Mucosa of gallbladder (tissue), 1 donor: ENCODE measurements around the gene CSF3. TPM values are rescaled to one million over a fixed set of nuclear protein-coding genes. Genes with fewer than 3 reads are reported as not detected.

Source experiments
- DNase-seq: peaks from one replicate; pipeline ENCODE4 v3.0.0-alpha.2; 2020; ENCODE audit warnings: low spot score
- total RNA-seq: library from RNA; stranded (reverse); gene quantifications from one replicate; pipeline ENCODE4 v1.2.1, GENCODE V29; 2021
- donor health status: DM: no; HTN: no; CAD: no.

The CSF3 gene
- total RNA-seq, 1 donor from 2014 or later, result not detected

- peak; percentile 36 for DNase-seq
Observed at GRCh38 chr17:40023590-40024292, 8.5 kb downstream of the CSF3 start.

GRCh38 chr17:40024901-40025300, 9.7 kb downstream of the CSF3 start:
- DNase-seq, result no peak

GRCh38 chr17:40025559-40025958, 10.3 kb downstream of the CSF3 start:
- no peak for DNase-seq

- DNase-seq, result no peak
Observed at GRCh38 chr17:40025991-40026815, 11.0 kb downstream of the CSF3 start.

- DNase-seq, result peak; percentile 83
Observed at GRCh38 chr17:40026816-40027613, 11.8 kb downstream of the CSF3 start.

- DNase-seq, result no peak
Observed at GRCh38 chr17:40027614-40028012, 12.4 kb downstream of the CSF3 start.

GRCh38 chr17:40028595-40028994, 13.4 kb downstream of the CSF3 start:
- no peak for DNase-seq

GRCh38 chr17:40031706-40032105, 16.5 kb downstream of the CSF3 start:
- DNase-seq, result no peak

- peak; percentile 92 for DNase-seq
Observed at GRCh38 chr17:40032322-40033320, 17.4 kb downstream of the CSF3 start.

- no peak for DNase-seq
Observed at GRCh38 chr17:40033339-40033738, 18.1 kb downstream of the CSF3 start.

- no peak for DNase-seq
Observed at GRCh38 chr17:40034426-40035161, 19.4 kb downstream of the CSF3 start.

- no peak for DNase-seq
Observed at GRCh38 chr17:40035162-40035559, 19.9 kb downstream of the CSF3 start.

- peak; percentile 79 for DNase-seq
Observed at GRCh38 chr17:40038882-40039513, 23.8 kb downstream of the CSF3 start.

- DNase-seq, result no peak
Observed at GRCh38 chr17:40041196-40041595, 26.0 kb downstream of the CSF3 start.

GRCh38 chr17:40056379-40057015, 41.3 kb downstream of the CSF3 start:
- no peak for DNase-seq

- DNase-seq, result no peak
Observed at GRCh38 chr17:40058186-40058784, 43.0 kb downstream of the CSF3 start.

- DNase-seq, result no peak
Observed at GRCh38 chr17:40058865-40059264, 43.6 kb downstream of the CSF3 start.

- DNase-seq, result no peak
Observed at GRCh38 chr17:40059729-40060475, 44.7 kb downstream of the CSF3 start.
